ENCODE data around the gene CTSC.

DNA sequence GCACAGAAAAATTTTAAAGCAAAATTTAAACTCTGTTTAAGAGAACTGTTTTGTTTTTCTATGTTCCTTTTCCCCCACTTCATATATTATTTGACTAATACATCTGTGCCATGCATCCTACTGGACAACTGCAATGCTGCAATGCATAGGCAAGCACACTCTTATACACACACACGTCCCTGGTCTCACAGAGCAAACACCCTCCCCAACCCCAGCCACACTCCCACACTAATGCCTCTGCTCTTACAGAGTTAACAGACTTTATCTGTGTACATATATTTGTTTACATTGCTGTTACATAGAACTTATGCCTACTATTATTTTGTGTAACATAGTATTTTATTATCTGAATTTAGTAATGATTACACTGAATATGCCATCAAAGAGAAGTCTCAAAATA lies 25.5 kb upstream of the CTSC start:
- TF ChIP-seq, protein P1, sequence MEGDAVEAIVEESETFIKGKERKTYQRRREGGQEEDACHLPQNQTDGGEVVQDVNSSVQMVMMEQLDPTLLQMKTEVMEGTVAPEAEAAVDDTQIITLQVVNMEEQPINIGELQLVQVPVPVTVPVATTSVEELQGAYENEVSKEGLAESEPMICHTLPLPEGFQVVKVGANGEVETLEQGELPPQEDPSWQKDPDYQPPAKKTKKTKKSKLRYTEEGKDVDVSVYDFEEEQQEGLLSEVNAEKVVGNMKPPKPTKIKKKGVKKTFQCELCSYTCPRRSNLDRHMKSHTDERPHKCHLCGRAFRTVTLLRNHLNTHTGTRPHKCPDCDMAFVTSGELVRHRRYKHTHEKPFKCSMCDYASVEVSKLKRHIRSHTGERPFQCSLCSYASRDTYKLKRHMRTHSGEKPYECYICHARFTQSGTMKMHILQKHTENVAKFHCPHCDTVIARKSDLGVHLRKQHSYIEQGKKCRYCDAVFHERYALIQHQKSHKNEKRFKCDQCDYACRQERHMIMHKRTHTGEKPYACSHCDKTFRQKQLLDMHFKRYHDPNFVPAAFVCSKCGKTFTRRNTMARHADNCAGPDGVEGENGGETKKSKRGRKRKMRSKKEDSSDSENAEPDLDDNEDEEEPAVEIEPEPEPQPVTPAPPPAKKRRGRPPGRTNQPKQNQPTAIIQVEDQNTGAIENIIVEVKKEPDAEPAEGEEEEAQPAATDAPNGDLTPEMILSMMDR (IDR thresholded peaks at IDR 0.05), result no peak
- TF ChIP-seq ZFX (IDR thresholded peaks at IDR 0.05; ENCODE audit: borderline replicate concordance), result no peak

Data from 22Rv1 (cell line).